ENCODE results near the gene CDKN1A. TPM values are rescaled to one million over a fixed set of nuclear protein-coding genes. Genes with fewer than 3 reads are reported as not detected.

Gene CDKN1A
- polyA plus RNA-seq, 1 donor from 2014 or later: 23.0 TPM

- Histone ChIP-seq H3K36me3 (ENCODE audit: insufficient read depth, low read length) (no peaks in the 10 kb centered on the region), H3F3A (ENCODE audit: insufficient read depth, low read length, poor library complexity, severe bottlenecking) (no peaks in the 10 kb centered on the region), H3K4me3 (ENCODE audit: low read length) (no peak overlapping the region), H3K79me2 (replicated peaks; ENCODE audit: insufficient read depth, low read length) (no peaks in the 10 kb centered on the region), H3K9me2 (ENCODE audit: insufficient read depth, low read length) (no peaks in the 10 kb centered on the region), H3K9me3 (ENCODE audit: low read length) (no peaks in the 10 kb centered on the region), H3K4me2 (ENCODE audit: low read length) (no peak overlapping the region), H2AFZ (ENCODE audit: low read depth, low read length) (no peak overlapping the region), H4K20me1 (ENCODE audit: insufficient read depth) (no peaks in the 10 kb centered on the region), H3K27me3 (ENCODE audit: insufficient read depth, low read depth, low read length) (no peaks in the 10 kb centered on the region), H3K9ac (ENCODE audit: low read length) (no peak overlapping the region), H3K27ac (ENCODE audit: low read length) (no peak overlapping the region)
- no peak for TF ChIP-seq RAD21 (conservative IDR thresholded peaks at IDR 0.05)
- TF ChIP-seq, protein P1, sequence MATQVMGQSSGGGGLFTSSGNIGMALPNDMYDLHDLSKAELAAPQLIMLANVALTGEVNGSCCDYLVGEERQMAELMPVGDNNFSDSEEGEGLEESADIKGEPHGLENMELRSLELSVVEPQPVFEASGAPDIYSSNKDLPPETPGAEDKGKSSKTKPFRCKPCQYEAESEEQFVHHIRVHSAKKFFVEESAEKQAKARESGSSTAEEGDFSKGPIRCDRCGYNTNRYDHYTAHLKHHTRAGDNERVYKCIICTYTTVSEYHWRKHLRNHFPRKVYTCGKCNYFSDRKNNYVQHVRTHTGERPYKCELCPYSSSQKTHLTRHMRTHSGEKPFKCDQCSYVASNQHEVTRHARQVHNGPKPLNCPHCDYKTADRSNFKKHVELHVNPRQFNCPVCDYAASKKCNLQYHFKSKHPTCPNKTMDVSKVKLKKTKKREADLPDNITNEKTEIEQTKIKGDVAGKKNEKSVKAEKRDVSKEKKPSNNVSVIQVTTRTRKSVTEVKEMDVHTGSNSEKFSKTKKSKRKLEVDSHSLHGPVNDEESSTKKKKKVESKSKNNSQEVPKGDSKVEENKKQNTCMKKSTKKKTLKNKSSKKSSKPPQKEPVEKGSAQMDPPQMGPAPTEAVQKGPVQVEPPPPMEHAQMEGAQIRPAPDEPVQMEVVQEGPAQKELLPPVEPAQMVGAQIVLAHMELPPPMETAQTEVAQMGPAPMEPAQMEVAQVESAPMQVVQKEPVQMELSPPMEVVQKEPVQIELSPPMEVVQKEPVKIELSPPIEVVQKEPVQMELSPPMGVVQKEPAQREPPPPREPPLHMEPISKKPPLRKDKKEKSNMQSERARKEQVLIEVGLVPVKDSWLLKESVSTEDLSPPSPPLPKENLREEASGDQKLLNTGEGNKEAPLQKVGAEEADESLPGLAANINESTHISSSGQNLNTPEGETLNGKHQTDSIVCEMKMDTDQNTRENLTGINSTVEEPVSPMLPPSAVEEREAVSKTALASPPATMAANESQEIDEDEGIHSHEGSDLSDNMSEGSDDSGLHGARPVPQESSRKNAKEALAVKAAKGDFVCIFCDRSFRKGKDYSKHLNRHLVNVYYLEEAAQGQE (IDR thresholded peaks at IDR 0.05; ENCODE audit: borderline replicate concordance): no peak
- no peak for TF ChIP-seq EZH2 (IDR thresholded peaks at IDR 0.05; ENCODE audit: borderline replicate concordance, insufficient read depth, low read length, poor library complexity, severe bottlenecking)
- TF ChIP-seq, protein P2, sequence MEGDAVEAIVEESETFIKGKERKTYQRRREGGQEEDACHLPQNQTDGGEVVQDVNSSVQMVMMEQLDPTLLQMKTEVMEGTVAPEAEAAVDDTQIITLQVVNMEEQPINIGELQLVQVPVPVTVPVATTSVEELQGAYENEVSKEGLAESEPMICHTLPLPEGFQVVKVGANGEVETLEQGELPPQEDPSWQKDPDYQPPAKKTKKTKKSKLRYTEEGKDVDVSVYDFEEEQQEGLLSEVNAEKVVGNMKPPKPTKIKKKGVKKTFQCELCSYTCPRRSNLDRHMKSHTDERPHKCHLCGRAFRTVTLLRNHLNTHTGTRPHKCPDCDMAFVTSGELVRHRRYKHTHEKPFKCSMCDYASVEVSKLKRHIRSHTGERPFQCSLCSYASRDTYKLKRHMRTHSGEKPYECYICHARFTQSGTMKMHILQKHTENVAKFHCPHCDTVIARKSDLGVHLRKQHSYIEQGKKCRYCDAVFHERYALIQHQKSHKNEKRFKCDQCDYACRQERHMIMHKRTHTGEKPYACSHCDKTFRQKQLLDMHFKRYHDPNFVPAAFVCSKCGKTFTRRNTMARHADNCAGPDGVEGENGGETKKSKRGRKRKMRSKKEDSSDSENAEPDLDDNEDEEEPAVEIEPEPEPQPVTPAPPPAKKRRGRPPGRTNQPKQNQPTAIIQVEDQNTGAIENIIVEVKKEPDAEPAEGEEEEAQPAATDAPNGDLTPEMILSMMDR (IDR thresholded peaks at IDR 0.05; ENCODE audit: poor library complexity, severe bottlenecking): no peak
- no peak for TF ChIP-seq MXI1 (conservative IDR thresholded peaks at IDR 0.05; ENCODE audit: poor library complexity, severe bottlenecking)
- no peak for TF ChIP-seq POLR2AphosphoS5 (IDR thresholded peaks at IDR 0.05)
- TF ChIP-seq SMC3 (conservative IDR thresholded peaks at IDR 0.05; ENCODE audit: poor library complexity): no peak
- no peak for TF ChIP-seq TAF1 (IDR thresholded peaks at IDR 0.05; ENCODE audit: low read depth)
- TF ChIP-seq EP300 (conservative IDR thresholded peaks at IDR 0.05; ENCODE audit: poor library complexity, severe bottlenecking): no peak
These were observed 39.9 kb upstream of the CDKN1A start for GRCh38 chr6:36638579-36638978.

GRCh38 chr6:36639171-36639808 is 39.2 kb upstream of the CDKN1A start:
- Histone ChIP-seq H3F3A (ENCODE audit: insufficient read depth, low read length, poor library complexity, severe bottlenecking) (no peaks in the 10 kb centered on the region), H2AFZ (ENCODE audit: low read depth, low read length) (no peak overlapping the region), H3K4me2 (ENCODE audit: low read length) (no peak overlapping the region), H3K9ac (ENCODE audit: low read length) (no peak overlapping the region), H3K27me3 (ENCODE audit: insufficient read depth, low read depth, low read length) (no peaks in the 10 kb centered on the region), H3K4me3 (ENCODE audit: low read length) (no peak overlapping the region), H3K79me2 (replicated peaks; ENCODE audit: insufficient read depth, low read length) (no peaks in the 10 kb centered on the region), H3K9me2 (ENCODE audit: insufficient read depth, low read length) (no peaks in the 10 kb centered on the region), H4K20me1 (ENCODE audit: insufficient read depth) (no peaks in the 10 kb centered on the region), H3K27ac (ENCODE audit: low read length) (no peak overlapping the region), H3K9me3 (ENCODE audit: low read length) (no peaks in the 10 kb centered on the region), H3K36me3 (ENCODE audit: insufficient read depth, low read length) (no peaks in the 10 kb centered on the region)
- TF ChIP-seq, protein P2 (IDR thresholded peaks at IDR 0.05; ENCODE audit: poor library complexity, severe bottlenecking): no peak
- TF ChIP-seq SMC3 (conservative IDR thresholded peaks at IDR 0.05; ENCODE audit: poor library complexity) (no peak), EZH2 (IDR thresholded peaks at IDR 0.05; ENCODE audit: borderline replicate concordance, insufficient read depth, low read length, poor library complexity, severe bottlenecking) (no peak), MXI1 (conservative IDR thresholded peaks at IDR 0.05; ENCODE audit: poor library complexity, severe bottlenecking) (no peak), RAD21 (conservative IDR thresholded peaks at IDR 0.05) (no peak), EP300 (conservative IDR thresholded peaks at IDR 0.05; ENCODE audit: poor library complexity, severe bottlenecking) (no peak), POLR2AphosphoS5 (IDR thresholded peaks at IDR 0.05) (no peak), TAF1 (IDR thresholded peaks at IDR 0.05; ENCODE audit: low read depth) (no peak)
- TF ChIP-seq, protein P1 (IDR thresholded peaks at IDR 0.05; ENCODE audit: borderline replicate concordance): no peak

All from neural cell (in vitro differentiated cells).